Epithelial cell of esophagus (primary cell): ENCODE results near the gene MARCHF11.

Experiments used
- DNase-seq: peaks from one replicate; pipeline ENCODE4 v3.0.0; 2010; ENCODE audit warnings: low read depth
- H3K4me3 ChIP-seq: 2 replicates; pipeline ENCODE4 v1.5.1; 2011; ENCODE audit warnings: mild to moderate bottlenecking, low read length, control low read depth
- CTCF ChIP-seq: IDR thresholded peaks from 2 replicates; pipeline ENCODE4 v1.5.1; 2011; ENCODE audit warnings: low read depth, mild to moderate bottlenecking, low read length, control low read depth, inconsistent platforms; ENCODE audit not compliant: insufficient read depth; ENCODE audit errors: missing control alignments

MARCHF11 gene

DNA sequence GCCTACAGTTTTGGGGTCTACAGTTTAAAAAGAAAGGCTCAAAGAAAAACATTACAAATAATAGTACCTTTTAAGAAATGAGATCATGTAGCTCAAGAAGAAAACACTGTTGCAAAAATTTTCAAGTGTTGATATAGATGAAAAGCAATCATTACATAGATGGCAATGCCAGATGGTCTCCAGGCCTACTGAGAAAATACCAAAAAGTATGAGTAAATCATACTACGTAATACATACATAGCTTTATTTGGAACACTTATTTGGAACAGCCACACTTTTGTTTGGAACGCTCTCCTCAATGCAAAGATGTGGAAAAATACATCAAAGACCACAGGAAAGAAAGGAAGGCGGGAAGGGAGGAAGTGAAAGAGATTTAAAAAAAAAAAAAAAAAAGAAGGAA is 44.1 kb downstream of the MARCHF11 start:
- DNase-seq, result no peak
- TF ChIP-seq CTCF, result no peak
- H3K4me3 ChIP-seq, result no peak overlapping the region

DNA sequence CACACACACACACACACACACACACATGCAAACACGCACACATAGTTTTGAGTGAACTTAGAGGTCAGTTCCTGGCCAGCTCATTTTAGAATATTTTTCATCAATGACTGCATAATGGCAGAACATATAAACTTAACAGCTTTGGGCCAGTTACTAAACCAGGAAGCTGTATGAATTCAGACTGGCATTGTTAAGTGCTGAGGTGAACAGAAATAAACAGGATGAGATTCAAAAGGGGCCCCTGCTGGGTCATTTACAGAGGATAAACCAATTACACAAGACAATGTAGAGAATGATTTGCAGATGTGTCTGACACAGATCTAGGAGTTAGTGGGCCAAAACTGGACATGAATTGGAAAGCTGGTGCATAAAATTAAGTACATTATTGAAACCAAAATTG is 44.6 kb downstream of the MARCHF11 start:
- no peak for DNase-seq
- H3K4me3 ChIP-seq, result no peak overlapping the region

GRCh38 chr5:16134204-16134603 is 45.4 kb downstream of the MARCHF11 start:
- TF ChIP-seq CTCF, result no peak
- DNase-seq, result no peak
- no peak overlapping the region for H3K4me3 ChIP-seq

More for the DNA sequence above, 44.6 kb downstream of the MARCHF11 start:
- TF ChIP-seq CTCF, result no peak

- TF ChIP-seq CTCF, result no peak
- H3K4me3 ChIP-seq, result no peak overlapping the region
- DNase-seq, result no peak
These were observed 47.7 kb downstream of the MARCHF11 start for GRCh38 chr5:16131878-16132277.

- H3K4me3 ChIP-seq, result no peak overlapping the region
- no peak for DNase-seq
- TF ChIP-seq CTCF, result no peak
These were observed 50.6 kb downstream of the MARCHF11 start for GRCh38 chr5:16128944-16129343.

- no peak for DNase-seq
- H3K4me3 ChIP-seq, result no peak overlapping the region
- TF ChIP-seq CTCF, result no peak
These were observed 51.6 kb downstream of the MARCHF11 start for GRCh38 chr5:16127865-16128544.

- no peak overlapping the region for H3K4me3 ChIP-seq
- no peak for DNase-seq
- TF ChIP-seq CTCF, result no peak
These were observed 59.0 kb downstream of the MARCHF11 start for GRCh38 chr5:16120579-16120978.
